Progenitor cell of endocrine pancreas (in vitro differentiated cells): Measurements from ENCODE around the gene PSMB4. TPM values are rescaled to one million over a fixed set of nuclear protein-coding genes. Genes with fewer than 3 reads are reported as not detected.

Source experiments
- total RNA-seq: library from RNA; stranded (reverse); gene quantifications from 2 replicates; pipeline ENCODE4 v1.2.1, GENCODE V29; 2021

PSMB4 gene
- total RNA-seq, 1 donor from 2014 or later, result 235 TPM

Other genes starting within 250 kb of the PSMB4 start
- gene TNFAIP8L2, start 242.9 kb upstream of the PSMB4 start, total RNA-seq, result not detected in 2 replicates
- 12.8 and 14.0 TPM in 2 replicates for gene LYSMD1, start 233.7 kb upstream of the PSMB4 start, total RNA-seq
- 47.1 and 52.0 TPM in 2 replicates for gene SCNM1, start 233.4 kb upstream of the PSMB4 start, total RNA-seq
- 1.5 and 2.0 TPM in 2 replicates for gene TMOD4, start 223.6 kb upstream of the PSMB4 start, total RNA-seq
- gene VPS72, start 209.4 kb upstream of the PSMB4 start, total RNA-seq, result 110 and 119 TPM in 2 replicates
- gene PIP5K1A, start 201.0 kb upstream of the PSMB4 start, total RNA-seq, result 84.0 and 95.5 TPM in 2 replicates
- 163 and 177 TPM in 2 replicates for gene PSMD4, start 144.8 kb upstream of the PSMB4 start, total RNA-seq
- 43.0 and 45.0 TPM in 2 replicates for gene ZNF687, start 117.3 kb upstream of the PSMB4 start, total RNA-seq
- 52.1 and 55.1 TPM in 2 replicates for gene PI4KB, start 72.2 kb upstream of the PSMB4 start, total RNA-seq
- gene RFX5, start 52.3 kb upstream of the PSMB4 start, total RNA-seq, result 96.0 and 97.5 TPM in 2 replicates
- gene SELENBP1, start 26.9 kb upstream of the PSMB4 start, total RNA-seq, result 56.2 and 57.0 TPM in 2 replicates
- gene POGZ, start 59.9 kb downstream of the PSMB4 start, total RNA-seq, result 188 and 189 TPM in 2 replicates
- 127 and 128 TPM in 2 replicates for gene CGN, start 111.8 kb downstream of the PSMB4 start, total RNA-seq
- gene TUFT1, start 140.7 kb downstream of the PSMB4 start, total RNA-seq, result 12.5 and 14.4 TPM in 2 replicates
- gene SNX27, start 212.5 kb downstream of the PSMB4 start, total RNA-seq, result 50.0 and 50.3 TPM in 2 replicates